Cardiac fibroblast (primary cell): ENCODE data around the gene THAP2.

Experiments used
- DNase-seq, 2 donors: peaks; one replicate each; pipeline versions ENCODE4 v3.0.0 to v3.0.0-alpha.2; 2010; ENCODE audit warnings: low read depth in 2 of 2
- H3K4me3 ChIP-seq, 2 donors: replicated peaks in 1 of 2; 1 replicate in 1 of 2; 2 replicates in 1 of 2; pipeline ENCODE4 v1.5.1; 2011; ENCODE audit warnings: low read depth in 2 of 2, low read length in 2 of 2, mild to moderate bottlenecking in 2 of 2, moderate library complexity in 1 of 2
- CTCF ChIP-seq: IDR thresholded peaks from one replicate; pipeline ENCODE4 v1.5.1; 2011; ENCODE audit warnings: low read depth, mild to moderate bottlenecking, low read length, inconsistent platforms

The THAP2 gene

DNA sequence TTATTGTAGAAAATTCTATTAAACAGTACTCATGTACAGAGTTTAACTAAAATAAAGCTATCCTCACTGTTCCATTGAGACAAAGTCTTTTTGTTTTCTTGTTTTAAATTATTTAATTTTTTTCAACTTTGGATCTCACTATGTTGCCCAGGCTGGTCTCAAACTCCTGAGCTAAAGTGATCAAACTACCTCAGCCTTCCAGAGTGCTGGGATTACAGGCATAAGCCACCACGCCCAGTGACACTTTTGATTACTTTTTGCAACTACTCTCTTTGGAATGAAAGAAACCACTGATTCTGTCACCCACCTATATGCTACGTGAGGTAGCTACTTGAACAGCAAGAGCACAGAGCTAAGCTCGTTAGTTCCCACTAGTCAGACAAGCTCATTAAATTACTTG lies 17.6 kb upstream of the THAP2 start:
- no peak overlapping the region for H3K4me3 ChIP-seq
- no peak for DNase-seq
- no peak for TF ChIP-seq CTCF

DNA sequence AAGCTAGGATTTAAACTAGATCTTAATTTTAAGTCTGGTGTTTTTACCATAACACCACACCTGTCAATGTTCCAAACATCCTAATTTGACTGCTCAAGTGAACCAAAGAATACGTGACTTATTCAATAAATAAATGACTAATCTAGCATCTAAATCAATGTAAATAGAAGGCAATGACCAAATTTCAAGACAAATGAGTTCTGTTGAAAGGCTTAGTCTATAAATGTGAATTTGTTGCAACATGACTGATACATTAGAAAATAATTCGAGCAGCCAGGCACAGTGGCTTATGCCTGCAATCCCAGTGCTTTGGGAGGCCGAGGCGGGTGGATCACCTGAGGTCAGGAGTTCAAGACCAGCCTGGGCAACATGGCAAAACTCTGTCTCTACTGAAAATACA lies 15.6 kb upstream of the THAP2 start:
- TF ChIP-seq CTCF = no peak
- H3K4me3 ChIP-seq = no peak overlapping the region
- no peak for DNase-seq

GRCh38 chr12:71649401-71649800 lies 14.7 kb upstream of the THAP2 start:
- TF ChIP-seq CTCF = no peak
- no peak overlapping the region for H3K4me3 ChIP-seq
- no peak for DNase-seq

DNA sequence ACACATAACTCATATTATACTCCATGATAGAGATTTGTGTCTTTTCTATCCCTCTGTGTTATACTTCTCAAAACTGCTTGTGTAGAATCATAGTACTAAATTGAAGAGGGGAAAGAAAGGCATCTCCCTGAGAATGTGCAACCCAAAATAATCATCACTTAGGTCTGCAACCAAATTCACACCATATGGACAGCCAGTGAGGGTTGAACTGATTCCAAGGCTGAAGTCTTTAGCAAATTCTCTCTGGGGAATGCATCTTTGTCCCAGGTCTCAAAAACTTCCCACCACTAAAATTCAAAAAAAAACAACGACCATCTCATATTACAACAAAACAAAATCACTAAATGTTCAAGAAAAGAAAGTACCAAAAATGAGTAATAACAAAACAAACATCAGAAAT lies 11.4 kb upstream of the THAP2 start:
- H3K4me3 ChIP-seq = no peak overlapping the region
- peak in 1 of 2 donors; percentile 9 for DNase-seq
- TF ChIP-seq CTCF = no peak

DNA sequence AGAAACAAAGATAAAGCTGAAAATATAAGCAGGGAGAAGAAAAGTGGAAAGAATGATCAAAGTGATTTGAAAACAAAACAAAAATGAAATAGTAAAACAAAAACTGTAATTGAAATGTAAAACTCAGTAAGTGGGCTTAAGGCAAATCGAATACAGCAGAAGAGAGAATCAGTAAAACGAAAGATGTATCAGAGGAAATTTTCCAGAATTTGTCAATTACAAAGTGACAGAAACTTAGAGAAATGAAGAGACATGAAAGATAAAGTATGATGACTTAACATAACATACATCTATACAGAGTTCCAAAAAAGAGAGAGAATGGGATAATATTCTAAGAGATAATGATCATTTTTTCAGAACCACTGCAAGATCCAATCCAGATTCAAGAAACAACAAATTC lies 11.0 kb upstream of the THAP2 start:
- TF ChIP-seq CTCF = no peak
- H3K4me3 ChIP-seq = no peak overlapping the region
- no peak for DNase-seq

GRCh38 chr12:71654200-71654599 lies 9.9 kb upstream of the THAP2 start:
- no peak for TF ChIP-seq CTCF
- no peak overlapping the region for H3K4me3 ChIP-seq
- DNase-seq = no peak

DNA sequence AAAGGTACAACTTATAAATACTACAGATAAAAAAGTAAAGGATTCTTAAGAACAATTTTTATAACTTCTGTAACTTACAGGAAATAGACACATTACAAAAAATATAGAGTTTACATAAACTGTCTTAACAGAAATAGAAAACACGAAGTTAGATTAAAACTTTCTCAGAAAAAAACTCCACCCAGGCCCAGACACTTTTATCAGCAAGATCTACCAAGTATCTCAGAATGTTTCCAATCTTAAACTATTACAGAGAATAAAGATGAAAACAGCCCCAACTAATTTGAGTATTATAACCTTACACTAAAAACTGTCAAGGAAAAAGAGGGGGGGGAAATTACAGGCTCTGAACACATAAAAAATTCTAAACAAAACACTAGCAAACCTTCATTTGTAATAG lies 8.6 kb upstream of the THAP2 start:
- TF ChIP-seq CTCF = no peak
- no peak for DNase-seq
- no peak overlapping the region for H3K4me3 ChIP-seq
